Measurements from ENCODE around the gene CDK16. TPM values are rescaled to one million over a fixed set of nuclear protein-coding genes. Genes with fewer than 3 reads are reported as not detected.

The CDK16 gene
- total and polyA plus RNA-seq, 9 of the 15 experiments (the other 6 are each of a cell fraction or from before 2014, with no cell fraction given) = 3.9 to 104 (median 57.5) TPM

GRCh38 chrX:47193475-47194193, 24.8 kb upstream of the CDK16 start, which contains the start of gene UBA1 (continued):
- TF ChIP-seq THRAP3 (IDR thresholded peaks at IDR 0.05; ENCODE audit: borderline replicate concordance) (no peak), KLF13 (tag; IDR thresholded peaks at IDR 0.05; ENCODE audit: borderline replicate concordance, low read depth) (peak; percentile 40; the same call in 1 of the 2 replicates), TGIF2 (CRISPR knock-in tag; IDR thresholded peaks at IDR 0.05) (no peak), ZNF449 (CRISPR knock-in tag; IDR thresholded peaks at IDR 0.05) (no peak), ZNF583 (CRISPR knock-in tag; IDR thresholded peaks at IDR 0.05) (no peak), CUX1 (CRISPR knock-in tag; IDR thresholded peaks at IDR 0.05) (no peak), CBFA2T2 (conservative IDR thresholded peaks at IDR 0.05) (no peak), PHF20 (IDR thresholded peaks at IDR 0.05; ENCODE audit: partially characterized antibody) (peak; percentile 52), KDM1A (IDR thresholded peaks at IDR 0.05) (no peak), ZNF551 (CRISPR knock-in tag; IDR thresholded peaks at IDR 0.05) (no peak), TAF1 (IDR thresholded peaks at IDR 0.05; ENCODE audit: control insufficient read depth, extremely low read depth, insufficient read depth, low read length, severe bottlenecking) (peak; percentile 77), PKNOX1 (IDR thresholded peaks at IDR 0.05) (peak; percentile 69), MLLT1 (IDR thresholded peaks at IDR 0.05) (peak in 1 of 2 experiments; percentile 60; a peak in 1 of 4 replicates), CBFA2T3 (IDR thresholded peaks at IDR 0.05) (no peak), ZNF384 (IDR thresholded peaks at IDR 0.05; ENCODE audit: low read depth, low read length) (no peak), ZNF699 (CRISPR knock-in tag; IDR thresholded peaks at IDR 0.05; ENCODE audit: insufficient replicate concordance) (no peak), THRA (IDR thresholded peaks at IDR 0.05) (no peak), TAF15 (IDR thresholded peaks at IDR 0.05; ENCODE audit: low read depth, low read length) (no peak)
